HG02884 (cell line): ENCODE measurements around the gene PAM.

Experiments
- ATAC-seq: cut with Tn5 transposase; IDR thresholded peaks from one replicate; pipeline ENCODE4 v1.9.1; 2021; ENCODE audit warnings: mild to moderate bottlenecking, moderate library complexity; ENCODE audit not compliant: unreplicated experiment

PAM gene

DNA sequence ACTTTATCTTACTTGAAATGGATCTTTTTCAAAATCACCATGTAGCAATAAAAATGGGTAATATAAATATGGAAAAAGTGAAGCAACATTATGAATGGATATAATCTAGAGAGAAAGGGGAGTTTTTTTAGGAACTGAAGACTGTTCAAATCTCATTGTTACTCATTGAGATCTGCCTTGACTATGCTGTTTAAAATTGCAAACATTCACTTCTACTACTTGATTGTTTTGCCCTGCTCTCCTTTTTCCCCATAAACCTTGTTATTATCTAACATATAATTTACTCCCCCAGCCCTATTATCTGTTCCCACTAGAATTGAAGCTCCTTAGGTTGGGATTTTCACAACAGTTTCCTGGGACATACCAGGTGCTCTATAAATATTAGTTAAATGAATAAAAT, 22.0 kb downstream of the PAM start:
- ATAC-seq = peak; percentile 30

DNA sequence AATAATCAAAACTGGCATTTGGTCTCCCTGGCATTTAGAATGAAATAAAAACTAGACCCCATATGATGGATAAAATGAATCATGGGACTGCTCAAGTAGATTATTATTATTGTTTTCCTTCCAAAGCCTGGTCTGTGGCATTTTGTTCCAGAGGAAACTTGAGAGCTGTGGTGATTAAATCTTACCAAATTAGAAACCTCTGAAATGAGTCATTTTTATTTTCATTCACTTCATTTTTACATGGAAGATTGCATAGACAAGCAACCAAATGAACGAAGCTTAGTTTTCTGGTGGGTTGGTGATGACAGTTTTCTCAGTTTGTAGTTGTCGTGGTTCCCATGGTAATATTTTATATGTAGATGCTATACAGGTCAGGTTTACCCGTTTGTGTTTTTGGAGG, 23.4 kb downstream of the PAM start:
- peak; percentile 56 for ATAC-seq

DNA sequence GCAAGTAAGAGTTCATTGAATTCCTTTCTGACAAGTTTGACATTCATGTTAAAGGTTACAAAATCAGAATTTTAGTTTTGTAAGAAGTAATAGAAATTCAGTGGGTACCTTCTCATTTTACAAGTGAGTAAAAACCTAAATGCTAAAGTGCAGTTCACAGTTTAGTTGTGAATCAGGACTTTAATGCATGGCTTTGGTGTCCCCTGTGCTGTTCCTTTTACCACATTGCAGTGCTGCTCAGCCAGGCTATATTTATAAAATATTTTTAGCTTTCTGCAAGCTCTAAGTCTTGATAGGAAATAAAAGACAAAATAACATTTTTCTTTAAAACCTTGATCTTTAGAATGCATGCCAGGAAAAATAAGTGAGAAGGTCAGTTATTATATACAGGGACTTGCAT, 26.3 kb downstream of the PAM start:
- no peak for ATAC-seq

DNA sequence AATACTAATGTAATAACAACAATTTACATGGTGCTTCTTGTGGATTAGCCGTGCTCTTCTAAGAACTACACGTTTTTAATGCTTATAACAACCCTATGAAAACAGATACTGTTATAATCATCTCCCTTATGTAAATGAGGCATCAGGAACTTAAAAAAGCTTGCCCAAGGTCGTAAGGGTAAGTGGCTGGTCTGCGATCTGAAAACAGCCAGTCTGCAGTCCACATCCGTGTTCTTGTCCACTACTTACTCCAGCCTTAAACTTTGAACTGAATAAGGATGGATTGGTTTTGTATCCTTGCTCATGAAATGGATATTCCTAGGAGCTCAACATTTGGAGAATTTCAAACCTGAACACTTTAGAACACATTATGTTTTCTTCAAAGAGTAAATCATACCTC, 26.7 kb downstream of the PAM start:
- ATAC-seq = no peak

DNA sequence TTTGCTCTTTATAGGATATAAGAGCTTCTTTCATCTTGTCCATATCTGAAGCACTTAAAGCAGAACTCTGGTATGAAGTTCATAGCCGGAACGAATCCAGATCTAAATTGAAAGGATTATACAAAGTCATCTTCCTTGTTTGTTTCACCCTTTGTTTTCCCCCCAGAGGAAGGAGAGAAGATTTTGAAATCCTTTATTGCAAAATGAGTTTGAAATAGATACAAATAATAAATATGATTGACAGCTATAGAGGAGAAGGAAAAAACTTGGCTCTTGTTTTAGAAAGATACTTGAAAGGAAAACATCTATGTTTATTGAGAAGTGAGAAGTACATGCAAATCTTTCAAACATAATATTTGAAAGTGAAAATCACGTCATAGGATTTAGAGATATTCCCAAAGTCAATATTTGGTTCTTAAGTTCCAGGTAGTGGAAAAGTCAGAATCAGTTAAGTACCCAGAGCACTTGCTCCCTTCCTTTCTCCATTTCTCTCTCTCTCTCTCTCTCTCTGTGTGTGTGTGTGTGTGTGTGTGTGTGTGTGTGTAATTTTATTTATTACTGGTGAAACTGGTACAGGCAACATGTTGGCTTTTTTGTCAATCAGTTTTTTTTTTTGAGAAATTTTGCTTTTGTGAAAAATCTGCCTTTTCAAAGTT, 27.2 kb downstream of the PAM start:
- ATAC-seq = no peak

DNA sequence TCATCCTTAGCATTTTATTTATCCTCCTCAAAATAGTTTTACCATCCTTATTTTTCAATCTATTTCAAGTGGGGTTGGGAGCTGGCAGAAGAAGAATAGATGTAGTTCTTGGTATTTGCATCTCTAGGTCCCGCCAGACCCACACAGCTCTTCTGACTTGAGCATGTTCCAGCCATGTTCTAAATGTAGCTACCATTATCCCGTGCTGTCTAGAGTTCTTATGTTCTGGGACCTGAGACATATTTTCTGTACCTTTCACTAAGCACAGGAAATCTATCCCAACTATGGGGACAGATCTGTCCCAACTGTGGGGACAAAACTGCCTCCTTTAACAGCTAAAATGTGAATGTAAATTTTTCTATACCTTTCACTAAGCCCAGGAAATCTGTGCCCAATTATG, 32.0 kb downstream of the PAM start:
- ATAC-seq = no peak

DNA sequence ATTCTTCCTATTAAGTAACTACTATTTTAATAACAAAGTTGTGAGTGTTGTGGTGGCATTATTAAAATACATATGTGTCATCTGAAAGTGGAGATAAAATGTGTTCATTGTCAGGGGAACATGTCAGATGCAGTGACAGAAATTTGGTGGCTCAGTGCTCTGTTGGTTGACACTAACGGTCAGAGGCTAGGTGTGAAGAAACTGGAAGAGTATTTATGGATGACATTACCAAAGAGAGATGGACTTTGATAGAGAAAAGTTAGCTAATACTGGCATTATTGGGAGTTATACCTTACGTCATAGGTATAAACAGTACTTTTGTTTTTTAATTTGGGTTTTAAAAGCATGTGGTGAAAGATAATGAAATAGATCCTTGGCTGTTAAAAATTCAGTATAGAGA, 33.7 kb downstream of the PAM start:
- ATAC-seq = no peak

DNA sequence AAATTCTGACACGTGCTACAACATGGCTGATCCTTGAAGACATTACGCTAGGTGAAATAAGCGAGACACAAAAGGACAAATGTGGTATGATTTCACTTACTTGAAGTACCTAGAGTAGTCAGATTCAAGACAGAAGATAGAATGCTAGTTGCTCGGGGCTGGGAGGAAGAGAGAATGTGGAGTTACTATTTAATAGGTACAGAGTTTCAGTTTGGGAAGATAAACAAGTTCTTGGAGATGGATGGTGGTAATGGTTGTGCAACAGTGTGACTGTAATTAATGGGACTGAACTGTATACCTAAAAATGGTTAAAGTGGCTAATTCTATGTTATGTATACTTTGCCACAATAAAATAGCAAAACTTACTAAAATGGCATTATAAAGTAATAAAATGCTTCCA, 34.4 kb downstream of the PAM start:
- no peak for ATAC-seq

DNA sequence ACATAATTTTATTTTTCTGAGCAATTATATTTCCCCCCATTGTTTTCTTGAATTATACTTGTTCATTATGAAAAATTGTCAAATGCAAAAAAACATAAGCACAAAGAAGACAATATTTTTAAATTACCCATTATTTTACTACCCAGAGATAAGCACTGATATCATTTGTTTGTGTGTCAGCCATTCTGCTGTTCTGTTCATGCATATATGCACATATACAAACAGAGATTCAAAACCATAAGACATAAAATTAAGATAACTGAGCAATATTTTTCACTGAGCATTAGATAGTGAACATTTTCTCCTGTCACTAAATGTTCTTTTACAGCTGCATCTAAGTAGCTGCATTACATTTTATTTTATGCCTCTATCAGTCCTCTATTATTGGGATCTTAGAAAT, 35.6 kb downstream of the PAM start:
- no peak for ATAC-seq

DNA sequence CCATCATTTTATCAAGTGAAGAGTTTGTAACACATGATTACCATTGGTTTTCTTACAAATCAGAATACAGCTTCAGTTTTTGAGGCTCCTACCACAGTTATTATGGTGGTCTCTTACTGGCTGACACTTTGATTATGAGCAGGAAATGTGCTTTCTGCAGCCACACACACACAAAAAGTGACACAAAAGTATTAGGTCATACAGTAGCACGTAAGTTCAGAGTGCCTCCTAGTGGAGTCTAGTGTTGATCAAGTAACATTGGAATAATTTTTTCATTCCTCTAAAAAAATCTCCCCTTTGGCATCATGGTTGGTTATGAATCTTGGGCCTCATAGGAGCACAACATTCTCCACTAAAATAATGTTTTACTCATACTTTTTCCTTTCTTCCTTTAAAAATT, 37.6 kb downstream of the PAM start:
- ATAC-seq = no peak

DNA sequence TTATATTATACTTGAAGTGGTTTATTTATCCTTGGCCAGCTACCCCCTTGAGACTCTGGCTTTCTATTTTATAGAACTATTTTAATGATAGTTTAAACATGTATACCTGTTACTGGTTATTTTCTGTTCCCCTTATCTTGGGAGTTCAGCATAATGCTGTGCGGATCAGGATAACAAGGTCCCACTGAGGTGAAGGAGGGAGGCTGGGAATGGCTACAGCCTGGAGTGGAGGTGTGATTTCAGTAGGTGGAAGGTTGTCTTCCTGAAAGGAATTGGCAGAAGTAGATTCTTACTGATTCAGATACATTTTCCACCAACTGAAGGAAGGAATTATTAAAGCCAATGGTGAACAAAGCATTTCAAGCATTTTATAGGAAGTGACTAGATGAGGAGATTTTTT, 38.9 kb downstream of the PAM start:
- ATAC-seq = no peak

DNA sequence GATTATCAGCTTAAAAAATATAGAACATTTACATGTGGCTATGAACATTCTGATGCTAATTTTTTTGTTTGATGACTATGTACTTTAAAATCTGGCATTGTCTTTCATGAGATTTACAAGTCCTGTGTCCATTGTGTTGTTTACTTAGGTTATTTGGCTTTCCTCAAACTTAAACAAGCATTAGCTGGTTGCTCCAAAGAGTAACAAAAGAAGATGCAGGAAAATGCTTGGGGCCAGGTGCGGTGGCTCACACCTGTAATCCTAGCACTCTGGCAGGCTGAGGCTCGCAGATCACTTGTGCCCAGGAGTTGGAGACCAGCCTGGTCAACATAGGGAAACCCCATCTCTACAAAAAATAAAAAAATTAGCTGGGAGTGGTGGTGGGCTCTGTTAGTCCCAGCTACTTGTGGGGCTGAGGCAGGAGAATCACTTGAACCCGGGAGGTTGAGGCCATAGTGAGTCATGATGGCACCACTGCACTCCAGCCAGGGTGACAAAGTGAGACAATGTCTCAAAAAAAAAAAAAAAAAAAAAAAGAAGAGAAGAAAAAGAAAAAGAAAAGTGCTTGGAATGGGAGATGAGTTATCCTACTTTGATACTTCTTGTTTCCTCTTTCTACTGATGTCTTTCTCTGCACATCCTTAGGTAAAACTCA, 39.7 kb downstream of the PAM start:
- ATAC-seq = no peak

DNA sequence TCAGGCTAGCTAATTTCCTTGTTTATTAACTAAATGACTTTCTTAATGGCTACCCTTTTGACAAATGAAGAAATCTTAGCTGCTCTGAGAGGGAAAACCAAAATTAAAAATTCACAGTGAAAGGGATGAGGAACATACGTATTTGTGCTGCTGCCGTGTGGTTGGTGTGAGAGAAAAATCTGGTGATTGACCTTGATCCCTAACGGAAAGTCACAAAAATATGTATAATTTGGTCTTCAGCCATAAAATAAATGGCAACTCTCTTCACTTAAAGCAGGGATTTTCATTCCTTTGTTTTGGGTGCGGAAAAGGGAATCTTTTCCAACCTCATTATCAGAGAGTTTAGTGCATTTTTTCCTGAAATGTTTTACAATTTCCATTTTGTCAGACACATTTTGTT, 40.4 kb downstream of the PAM start:
- ATAC-seq = no peak

DNA sequence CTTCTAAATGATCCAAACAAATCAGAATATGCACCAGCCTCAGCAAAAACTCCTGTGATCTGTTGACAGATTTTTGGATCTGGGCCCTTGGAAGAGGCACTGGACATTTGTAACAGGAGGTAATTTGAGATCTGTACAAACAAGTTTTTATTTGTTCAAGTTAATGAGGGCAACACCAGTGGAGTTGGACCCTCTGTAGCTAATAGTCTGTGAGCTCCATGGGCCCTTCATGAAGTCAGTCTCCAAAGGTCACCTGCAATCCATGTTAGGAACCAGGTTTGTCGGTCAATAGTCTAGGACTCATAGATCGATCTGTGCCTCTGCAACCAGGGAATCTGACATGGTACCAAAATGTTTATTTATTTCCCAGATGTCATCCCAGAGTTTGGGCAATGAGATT, 40.9 kb downstream of the PAM start:
- ATAC-seq = no peak

DNA sequence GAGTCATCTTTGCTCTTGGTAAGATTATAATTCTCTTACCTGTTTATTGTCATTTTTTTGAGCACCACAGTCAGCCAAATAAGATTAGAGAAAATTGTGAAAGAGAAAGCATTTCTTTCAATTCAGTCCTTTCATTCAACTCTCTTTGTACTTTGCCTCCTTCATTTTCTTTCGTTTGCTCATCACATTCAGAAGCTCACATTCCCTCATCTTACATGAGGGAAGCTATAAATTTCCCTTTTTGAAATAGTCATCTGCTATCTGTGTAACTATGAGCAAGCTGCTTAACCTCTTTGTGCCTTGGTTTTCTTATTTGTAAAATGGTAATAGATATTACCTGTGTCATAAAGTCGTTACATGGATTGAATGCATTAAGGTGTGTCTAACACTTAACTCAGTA, 41.4 kb downstream of the PAM start:
- no peak for ATAC-seq

DNA sequence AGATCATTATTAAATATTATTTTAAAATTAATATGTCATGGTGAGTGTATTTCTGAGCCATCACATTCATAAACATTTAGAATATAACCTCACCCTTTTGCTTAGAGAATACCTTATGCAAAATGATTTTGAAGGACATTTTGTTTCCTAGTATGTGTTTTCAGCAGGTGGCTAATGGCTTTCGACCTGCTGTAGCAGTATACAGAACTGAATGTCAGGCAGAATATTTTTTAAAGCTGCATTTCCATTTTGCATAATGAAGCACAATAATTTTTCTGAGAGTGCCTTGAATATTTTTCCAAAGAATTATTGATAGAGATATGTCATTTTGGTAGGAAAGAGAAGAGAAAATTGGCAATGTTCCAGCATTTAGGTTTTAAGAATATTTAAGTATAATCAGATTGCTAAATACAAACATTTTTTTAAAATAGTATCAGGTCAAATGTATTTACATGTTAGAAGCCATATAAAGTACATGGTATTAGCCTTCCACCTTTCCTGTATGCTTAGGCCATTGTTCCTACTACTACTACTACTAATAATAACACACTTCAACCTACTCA, 42.3 kb downstream of the PAM start:
- no peak for ATAC-seq

DNA sequence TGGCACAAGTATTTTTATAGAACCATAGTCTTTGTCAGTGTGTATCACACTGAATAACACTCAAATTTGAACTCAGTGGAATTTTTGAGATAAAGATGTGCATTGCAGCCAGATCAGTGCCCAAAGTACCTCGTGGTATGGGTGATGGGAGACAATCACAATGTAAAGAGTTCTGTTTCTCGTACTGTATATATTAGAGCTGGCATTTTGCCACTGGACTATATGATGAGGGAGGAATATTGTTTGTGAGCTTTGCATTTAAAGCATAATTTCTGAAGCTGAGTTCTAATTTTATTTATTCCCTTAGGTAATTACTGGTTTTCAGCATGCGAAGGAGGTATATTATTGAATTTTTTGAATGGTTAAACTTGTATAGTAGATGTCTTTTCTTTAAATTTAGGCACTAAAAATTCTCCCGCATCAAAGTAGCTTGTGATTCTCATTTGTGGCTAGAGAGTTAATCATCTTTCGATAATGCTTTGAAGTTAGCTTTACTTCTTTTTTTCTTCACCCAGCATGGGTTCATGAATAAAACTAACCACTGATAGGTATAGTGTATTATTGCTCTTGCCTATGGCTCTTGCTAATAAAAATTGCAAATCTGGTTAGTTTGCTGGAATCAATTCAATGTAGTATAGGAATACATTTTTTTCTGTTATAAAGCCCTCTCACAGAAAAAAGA, 43.1 kb downstream of the PAM start:
- no peak for ATAC-seq

DNA sequence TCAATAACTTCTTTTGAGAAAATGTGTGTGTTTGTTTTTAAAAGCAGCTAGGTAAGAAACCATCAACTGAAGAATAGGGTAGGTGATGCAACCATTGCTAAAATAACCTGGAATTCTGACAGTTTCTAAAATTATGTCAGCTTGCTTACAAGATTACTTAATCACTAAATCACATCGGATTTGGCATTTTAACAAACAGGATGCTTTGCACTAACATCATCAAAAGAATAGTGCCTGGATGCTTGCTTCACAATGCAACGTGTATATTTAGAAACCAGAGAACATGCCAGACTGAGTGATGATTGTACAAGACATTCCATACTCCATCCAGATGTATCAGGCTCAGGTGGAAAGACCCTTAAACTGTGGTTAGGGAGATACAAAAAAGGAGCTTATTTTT, 43.9 kb downstream of the PAM start:
- ATAC-seq = no peak

DNA sequence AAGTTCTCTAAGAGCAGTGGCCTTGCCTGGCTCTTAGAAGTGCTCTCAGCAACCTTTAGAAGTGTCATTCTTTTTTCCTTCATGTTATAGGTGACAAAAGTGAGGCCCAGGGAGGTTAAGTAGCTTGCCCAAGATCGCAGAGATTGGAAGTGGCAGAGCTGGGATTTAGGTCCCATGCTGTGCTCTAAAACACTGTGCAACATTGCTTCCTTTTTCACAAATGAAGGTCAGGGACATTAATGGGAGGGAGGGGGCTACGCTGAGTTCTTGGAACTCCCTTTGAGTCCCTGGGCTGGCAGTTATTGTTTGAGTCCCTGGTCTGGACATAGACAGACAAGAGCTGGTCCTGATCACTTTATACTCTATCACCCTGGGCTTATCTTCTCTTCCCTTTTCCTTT, 45.3 kb downstream of the PAM start:
- no peak for ATAC-seq

DNA sequence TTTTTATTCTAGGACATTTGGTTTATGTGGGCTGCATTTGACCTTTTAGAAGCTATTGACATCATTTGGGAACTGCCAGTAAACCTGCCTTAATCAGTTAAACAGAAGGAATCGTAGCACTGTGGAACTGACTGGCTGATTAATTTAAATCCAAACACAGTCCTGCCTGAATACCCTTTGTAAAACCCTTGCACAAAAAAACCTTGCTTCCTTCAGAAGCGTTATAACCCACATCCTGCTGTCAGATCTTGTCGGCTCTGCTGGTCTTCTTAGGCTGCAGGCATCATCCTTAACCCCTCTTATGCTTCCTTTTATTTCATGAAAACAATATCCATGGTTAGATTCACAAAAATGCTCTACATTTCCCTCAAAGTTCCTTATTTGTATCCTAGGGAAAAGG, 46.3 kb downstream of the PAM start:
- ATAC-seq = no peak

DNA sequence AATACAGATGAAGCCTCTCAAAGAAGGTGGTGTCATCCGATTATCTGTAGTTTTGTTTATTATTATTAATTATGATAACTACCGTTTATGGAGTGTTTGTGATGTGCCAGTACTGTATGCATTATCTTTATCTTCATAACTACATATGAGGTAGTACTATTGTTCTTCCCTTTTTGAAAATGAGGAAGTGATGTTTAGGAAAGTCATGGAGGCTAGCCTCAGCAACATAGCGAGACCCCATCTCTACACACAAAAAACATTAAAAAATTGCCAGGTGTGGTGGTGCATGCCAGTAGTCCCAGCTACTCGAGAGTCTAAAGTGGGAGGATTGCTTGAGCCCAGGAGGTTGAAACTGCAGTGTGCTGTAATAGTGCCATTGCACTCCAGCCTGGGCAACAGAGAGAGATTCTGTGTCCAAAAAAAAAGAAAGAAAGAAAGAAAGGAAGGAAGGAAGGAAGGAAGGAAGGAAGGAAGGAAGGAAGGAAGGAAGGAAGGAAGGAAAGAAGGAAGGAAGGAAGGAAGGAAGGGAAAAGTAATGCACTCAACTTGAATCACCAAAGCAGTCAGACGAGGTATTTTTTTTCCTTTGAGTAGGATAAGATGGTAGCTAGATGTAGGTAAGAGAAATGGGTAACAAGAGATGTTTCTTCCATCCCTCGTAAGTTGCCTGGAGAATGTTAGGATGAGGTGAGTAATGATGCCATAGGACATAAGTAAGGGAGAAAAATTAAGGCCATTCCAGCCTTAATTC, 47.8 kb downstream of the PAM start:
- ATAC-seq = no peak
